Mesenchymal stem cell (in vitro differentiated cells and primary cell): Measurements from ENCODE around the gene C6orf58.
"Not testable (repeated sequence)": the region's sequence is repeated elsewhere in the genome, so short reads cannot be mapped to it uniquely, and the experiment has no call there.

Experiments used
- DNase-seq: peaks from one replicate; pipeline ENCODE4 v3.0.0-alpha.2; 2013
- H2AFZ ChIP-seq: one replicate; pipeline ENCODE4 v1.6.1; 2013; ENCODE audit warnings: low read depth, mild to moderate bottlenecking, control low read depth, inconsistent platforms, low read length, moderate library complexity
- H2AK5ac ChIP-seq: 2 replicates; pipeline ENCODE4 v1.6.1; 2013; ENCODE audit warnings: low read length, moderate library complexity, mild to moderate bottlenecking, inconsistent platforms; ENCODE audit not compliant: severe bottlenecking
- H2BK120ac ChIP-seq: one replicate; pipeline ENCODE4 v1.6.1; 2013; ENCODE audit warnings: low read depth, mild to moderate bottlenecking, inconsistent platforms, low read length, moderate library complexity
- H2BK12ac ChIP-seq, 2 experiments: one replicate each; pipeline ENCODE4 v1.6.1; 2013; ENCODE audit warnings: inconsistent platforms in 2 of 2, low read length in 2 of 2, mild to moderate bottlenecking in 2 of 2, moderate library complexity in 2 of 2, control low read depth in 1 of 2
- H2BK15ac ChIP-seq: one replicate; pipeline ENCODE4 v1.6.1; 2013; ENCODE audit warnings: mild to moderate bottlenecking, low read depth, inconsistent platforms; ENCODE audit not compliant: poor library complexity, severe bottlenecking
- H2BK5ac ChIP-seq: 2 replicates; pipeline ENCODE4 v1.6.1; 2013; ENCODE audit warnings: low read depth, mild to moderate bottlenecking, low read length, control low read depth, inconsistent platforms; ENCODE audit not compliant: poor library complexity, severe bottlenecking
- H3K14ac ChIP-seq, 2 experiments: one replicate each; pipeline ENCODE4 v1.6.1; 2013; ENCODE audit warnings: inconsistent platforms in 2 of 2, low read length in 2 of 2, control low read depth in 1 of 2, mild to moderate bottlenecking in 1 of 2, moderate library complexity in 1 of 2
- H3K18ac ChIP-seq, 2 experiments: one replicate each; pipeline ENCODE4 v1.6.1; 2013; ENCODE audit warnings: inconsistent platforms in 2 of 2, low read length in 2 of 2, control low read depth in 1 of 2, low read depth in 1 of 2, mild to moderate bottlenecking in 1 of 2
- H3K23ac ChIP-seq, 2 experiments: one replicate each; pipeline ENCODE4 v1.6.1; 2013; ENCODE audit warnings: inconsistent platforms in 2 of 2, low read length in 2 of 2, mild to moderate bottlenecking in 2 of 2, moderate library complexity in 2 of 2, control low read depth in 1 of 2
- H3K27ac ChIP-seq: 2 replicates; pipeline ENCODE4 v1.5.1; 2013; ENCODE audit warnings: mild to moderate bottlenecking, moderate library complexity, low read length, control low read depth, inconsistent platforms; ENCODE audit not compliant: poor library complexity, severe bottlenecking
- H3K27me3 ChIP-seq, 2 experiments: 2 replicates each; pipeline versions ENCODE4 v1.6.1 to v1.7.0; 2013; ENCODE audit warnings: low read length in 2 of 2, mild to moderate bottlenecking in 2 of 2, moderate library complexity in 2 of 2, control low read depth in 1 of 2, inconsistent platforms in 1 of 2; ENCODE audit not compliant: control insufficient read depth in 1 of 2, insufficient read depth in 1 of 2
- H3K36me3 ChIP-seq, 2 experiments: 2 replicates each; pipeline versions ENCODE4 v1.6.1 to v1.7.0; 2013; ENCODE audit warnings: low read length in 2 of 2, control low read depth in 1 of 2, inconsistent platforms in 1 of 2, low read depth in 1 of 2, mild to moderate bottlenecking in 1 of 2; ENCODE audit not compliant: insufficient read depth in 2 of 2, control insufficient read depth in 1 of 2
- H3K4ac ChIP-seq, 2 experiments: one replicate each; pipeline ENCODE4 v1.6.1; 2013; ENCODE audit warnings: inconsistent platforms in 2 of 2, low read length in 2 of 2, mild to moderate bottlenecking in 2 of 2, moderate library complexity in 2 of 2, control low read depth in 1 of 2, low read depth in 1 of 2
- H3K4me1 ChIP-seq: 2 replicates; pipeline ENCODE4 v1.6.1; 2013; ENCODE audit warnings: low read depth, low read length, control low read depth; ENCODE audit not compliant: control insufficient read depth, insufficient read depth
- H3K4me2 ChIP-seq: 2 replicates; pipeline ENCODE4 v1.6.1; 2013; ENCODE audit warnings: low read length, mild to moderate bottlenecking, inconsistent platforms; ENCODE audit not compliant: poor library complexity, severe bottlenecking
- H3K4me3 ChIP-seq, 2 experiments: 2 replicates each; pipeline versions ENCODE4 v1.5.1 to v1.7.0; 2013; ENCODE audit warnings: low read length in 2 of 2, mild to moderate bottlenecking in 2 of 2, control low read depth in 1 of 2, low read depth in 1 of 2; ENCODE audit not compliant: insufficient read depth in 1 of 2
- H3K79me1 ChIP-seq: replicated peaks from 2 replicates; pipeline ENCODE4 v1.6.1; 2013; ENCODE audit warnings: mild to moderate bottlenecking, control low read depth, low read length, inconsistent platforms; ENCODE audit not compliant: poor library complexity, severe bottlenecking
- H3K9ac ChIP-seq: 2 replicates; pipeline ENCODE4 v1.7.0; 2013; ENCODE audit warnings: mild to moderate bottlenecking, low read length, moderate library complexity
- H3K9me3 ChIP-seq: 2 replicates; pipeline ENCODE4 v1.7.0; 2013; ENCODE audit warnings: mild to moderate bottlenecking, low read length; ENCODE audit not compliant: control insufficient read depth
- H4K8ac ChIP-seq: one replicate; pipeline ENCODE4 v1.6.1; 2013; ENCODE audit warnings: inconsistent platforms, mild to moderate bottlenecking, low read length, moderate library complexity
- H4K91ac ChIP-seq: one replicate; pipeline ENCODE4 v1.6.1; 2013; ENCODE audit warnings: mild to moderate bottlenecking, low read length, inconsistent platforms
- WGBS: methylation state at CpG from one replicate; pipeline ENCODE4 v1.1.7; 2013; ENCODE audit warnings: mixed read lengths; 5-methylcytosine and 5-hydroxymethylcytosine counted together

C6orf58 gene

DNA sequence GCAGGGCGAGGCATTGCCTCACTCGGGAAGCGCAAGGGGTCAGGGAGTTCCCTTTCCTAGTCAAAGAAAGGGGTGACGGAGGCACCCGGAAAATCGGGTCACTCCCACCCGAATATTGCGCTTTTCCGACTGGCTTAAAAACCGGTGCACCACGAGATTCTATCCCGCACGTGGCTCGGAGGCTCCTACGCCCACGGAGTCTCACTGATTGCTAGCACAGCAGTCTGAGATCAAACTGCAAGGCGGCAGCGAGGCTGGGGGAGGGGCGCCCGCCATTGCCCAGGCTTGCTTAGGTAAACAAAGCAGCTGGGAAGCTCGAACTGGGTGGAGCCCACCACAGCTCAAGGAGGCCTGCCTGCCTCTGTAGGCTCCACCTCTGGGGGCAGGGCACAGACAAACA is 16.5 kb downstream of the C6orf58 start:
- H3K79me1 ChIP-seq, H2BK12ac ChIP-seq, H3K18ac ChIP-seq, H3K27ac ChIP-seq, H2AK5ac ChIP-seq, H3K4me1 ChIP-seq, H3K23ac ChIP-seq, H2BK120ac ChIP-seq, H3K4me2 ChIP-seq, H3K27me3 ChIP-seq, H4K8ac ChIP-seq, H4K91ac ChIP-seq, H2AFZ ChIP-seq, DNase-seq, H3K4ac ChIP-seq, H3K9me3 ChIP-seq, H3K36me3 ChIP-seq, H2BK5ac ChIP-seq, H2BK15ac ChIP-seq, H3K4me3 ChIP-seq, H3K9ac ChIP-seq, H3K14ac ChIP-seq: not testable (repeated sequence)
- WGBS = 73% methylated on average over 15 of the region's 21 CpGs

GRCh38 chr6:127606131-127606562 is 29.2 kb downstream of the C6orf58 start:
- Histone ChIP-seq H3K4ac (no peak overlapping the region), H3K4me2 (no peak overlapping the region), H2AK5ac (no peak overlapping the region), H3K18ac (no peak overlapping the region), H2BK12ac (no peak overlapping the region), H4K8ac (peak overlapping the region; percentile 6), H2BK120ac (no peak overlapping the region), H3K9me3 (peaks cover 8% of the 10 kb centered on the region), H3K27ac (no peak overlapping the region), H3K36me3 (no peaks in the 10 kb centered on the region), H4K91ac (no peak overlapping the region), H2AFZ (no peak overlapping the region), H2BK5ac (no peak overlapping the region), H3K79me1 (no peaks in the 10 kb centered on the region), H3K14ac (no peak overlapping the region), H3K4me3 (no peak overlapping the region), H3K27me3 (no peaks in the 10 kb centered on the region), H2BK15ac (no peak overlapping the region), H3K9ac (no peak overlapping the region), H3K23ac (no peak overlapping the region), H3K4me1 (peaks cover 3% of the 10 kb centered on the region)
- DNase-seq = peak; percentile 52
- 90% methylated on average over 3 of the region's 3 CpGs for WGBS

- 71% methylated on average over 2 of the region's 3 CpGs for WGBS
- no peak overlapping the region for H3K4me3 ChIP-seq
Observed at GRCh38 chr6:127608554-127609270, 31.7 kb downstream of the C6orf58 start.

GRCh38 chr6:127618729-127619128 is 41.8 kb downstream of the C6orf58 start:
- H3K9me3 ChIP-seq = no peaks in the 10 kb centered on the region
- H3K23ac ChIP-seq = no peak overlapping the region
- no peak overlapping the region for H3K14ac ChIP-seq
- H3K4me1 ChIP-seq = no peaks in the 10 kb centered on the region
- H3K18ac ChIP-seq = no peak overlapping the region
- no peak overlapping the region for H3K4ac ChIP-seq
- no peaks in the 10 kb centered on the region for H3K27me3 ChIP-seq
- H2BK5ac ChIP-seq = no peak overlapping the region
- no peak for DNase-seq
- no peak overlapping the region for H2AFZ ChIP-seq
- H4K8ac ChIP-seq = no peak overlapping the region
- H3K9ac ChIP-seq = no peak overlapping the region
- H3K27ac ChIP-seq = no peak overlapping the region
- no peak overlapping the region for H2BK120ac ChIP-seq
- no peak overlapping the region for H3K4me2 ChIP-seq
- H2BK12ac ChIP-seq = no peak overlapping the region
- H2AK5ac ChIP-seq = no peak overlapping the region
- H3K36me3 ChIP-seq = no peaks in the 10 kb centered on the region
- no peak overlapping the region for H2BK15ac ChIP-seq
- H3K79me1 ChIP-seq = no peaks in the 10 kb centered on the region
- no peak overlapping the region for H4K91ac ChIP-seq
- WGBS = 93% methylated on average over 5 of the region's 5 CpGs
- H3K4me3 ChIP-seq = no peak overlapping the region

More at GRCh38 chr6:127608554-127609270, 31.7 kb downstream of the C6orf58 start:
- H3K27ac ChIP-seq = no peak overlapping the region
- no peak overlapping the region for H3K14ac ChIP-seq
- H2AK5ac ChIP-seq = no peak overlapping the region
- no peaks in the 10 kb centered on the region for H3K27me3 ChIP-seq
- no peak overlapping the region for H2BK5ac ChIP-seq
- H3K18ac ChIP-seq = no peak overlapping the region
- H3K4ac ChIP-seq = no peak overlapping the region
- H3K4me1 ChIP-seq = peaks cover 3% of the 10 kb centered on the region
- no peak overlapping the region for H4K8ac ChIP-seq
- no peaks in the 10 kb centered on the region for H3K36me3 ChIP-seq
- H3K9me3 ChIP-seq = no peaks in the 10 kb centered on the region
- H2BK120ac ChIP-seq = no peak overlapping the region
- DNase-seq = no peak
- no peak overlapping the region for H2BK15ac ChIP-seq
- no peaks in the 10 kb centered on the region for H3K79me1 ChIP-seq
- H2AFZ ChIP-seq = no peak overlapping the region
- H3K9ac ChIP-seq = no peak overlapping the region
- no peak overlapping the region for H4K91ac ChIP-seq
- no peak overlapping the region for H2BK12ac ChIP-seq
- no peak overlapping the region for H3K4me2 ChIP-seq
- H3K23ac ChIP-seq = no peak overlapping the region
